IMR-90 (cell line): ENCODE measurements around the gene CHPF2. TPM values are rescaled to one million over a fixed set of nuclear protein-coding genes. Genes with fewer than 3 reads are reported as not detected.

Source experiments
- ATAC-seq: fragments of 200-7000 bp; cut with Tn5 transposase; 2 replicates; pipeline ENCODE4 v1.9.1; 2020; ENCODE audit warnings: low read depth, mild to moderate bottlenecking, moderate library complexity
- BruUV-seq: library from RNA; stranded (reverse); fragments of 400-500 nt; replicated peaks from 2 replicates; lab custom pipeline; 2021; lab: Mats Ljungman, UMichigan
- CTCF ChIA-PET: fragments of 300-600 bp; formaldehyde crosslinking; extraction: SDS; loops from one replicate; lab custom pipeline; 2021; ENCODE audit warnings: antibody characterized with exemption; lab: Yijun Ruan, JAX
- POLR2A ChIA-PET: fragments of 300-600 bp; sonication (Branson Sonifier 250); formaldehyde crosslinking; loops from one replicate; lab custom pipeline; 2022; ENCODE audit warnings: antibody characterized with exemption; ENCODE audit not compliant: unreplicated experiment; lab: Charles Lee
- DNase-seq: peaks from one replicate; pipeline ENCODE4 v3.0.0; 2013
- H2AFZ ChIP-seq: replicated peaks from 2 replicates; pipeline ENCODE3; 2013; ENCODE audit warnings: low read length, mild to moderate bottlenecking; ENCODE audit not compliant: poor library complexity
- H2AK5ac ChIP-seq: 2 replicates; pipeline ENCODE4 v1.6.1; 2013; ENCODE audit warnings: low read depth, low read length, inconsistent platforms
- H2AK9ac ChIP-seq: replicated peaks from 2 replicates; pipeline ENCODE3; 2013; ENCODE audit warnings: mild to moderate bottlenecking, low read depth, low read length, moderate library complexity; ENCODE audit not compliant: poor library complexity
- H2BK120ac ChIP-seq: 2 replicates; pipeline ENCODE4 v1.6.1; 2013; ENCODE audit warnings: low read depth, low read length, inconsistent platforms
- H2BK15ac ChIP-seq: 3 replicates; pipeline ENCODE4 v1.6.1; 2013; ENCODE audit warnings: low read depth, low read length, inconsistent platforms
- H2BK20ac ChIP-seq: 2 replicates; pipeline ENCODE4 v1.6.1; 2013; ENCODE audit warnings: low read depth, mild to moderate bottlenecking, inconsistent platforms, low read length, moderate library complexity
- H2BK5ac ChIP-seq: 2 replicates; pipeline ENCODE4 v1.6.1; 2013; ENCODE audit warnings: mild to moderate bottlenecking, low read depth, low read length, inconsistent platforms; ENCODE audit not compliant: poor library complexity, severe bottlenecking
- H3K14ac ChIP-seq: replicated peaks from 2 replicates; pipeline ENCODE4 v1.6.1; 2013; ENCODE audit warnings: low read depth, low read length, inconsistent platforms
- H3K18ac ChIP-seq: 2 replicates; pipeline ENCODE4 v1.6.1; 2013; ENCODE audit warnings: low read depth, low read length, control low read depth
- H3K23ac ChIP-seq: 2 replicates; pipeline ENCODE4 v1.6.1; 2013; ENCODE audit warnings: low read depth, low read length, inconsistent platforms
- H3K27ac ChIP-seq: 2 replicates; pipeline ENCODE4 v1.5.1; 2013; ENCODE audit warnings: mild to moderate bottlenecking, control low read depth, low read length; ENCODE audit not compliant: insufficient read depth
- H3K27me3 ChIP-seq: 2 replicates; pipeline ENCODE4 v1.6.1; 2013; ENCODE audit warnings: low read length; ENCODE audit not compliant: control insufficient read depth, insufficient read depth
- H3K36me3 ChIP-seq: 2 replicates; pipeline ENCODE4 v1.6.1; 2013; ENCODE audit warnings: low read length, mixed read lengths; ENCODE audit not compliant: control insufficient read depth, insufficient read depth
- H3K4ac ChIP-seq: 2 replicates; pipeline ENCODE4 v1.6.1; 2013; ENCODE audit warnings: low read depth, low read length, inconsistent platforms
- H3K4me1 ChIP-seq: 2 replicates; pipeline ENCODE4 v1.6.1; 2013; ENCODE audit warnings: low read length, mixed read lengths; ENCODE audit not compliant: control insufficient read depth, insufficient read depth
- H3K4me2 ChIP-seq: 2 replicates; pipeline ENCODE4 v1.6.1; 2013; ENCODE audit warnings: low read depth, mild to moderate bottlenecking, control low read depth, low read length, moderate library complexity
- H3K4me3 ChIP-seq: 2 replicates; pipeline ENCODE4 v1.5.1; 2013; ENCODE audit warnings: low read depth, mild to moderate bottlenecking, control low read depth, low read length, moderate library complexity; ENCODE audit not compliant: insufficient read depth
- H3K56ac ChIP-seq: 2 replicates; pipeline ENCODE4 v1.6.1; 2013; ENCODE audit warnings: low read length, inconsistent platforms; ENCODE audit not compliant: insufficient read depth; ENCODE audit errors: extremely low read depth
- H3K79me1 ChIP-seq, 2 experiments: 2 replicates each; pipeline ENCODE4 v1.6.1; 2013; ENCODE audit warnings: low read length in 2 of 2, inconsistent platforms in 1 of 2, low read depth in 1 of 2
- H3K9ac ChIP-seq: 2 replicates; pipeline ENCODE4 v1.6.1; 2013; ENCODE audit warnings: low read depth, low read length, control low read depth
- H3K9me1 ChIP-seq: 2 replicates; pipeline ENCODE4 v1.6.1; 2013; ENCODE audit warnings: low read length, inconsistent platforms; ENCODE audit not compliant: insufficient read depth
- H3K9me3 ChIP-seq: 2 replicates; pipeline ENCODE4 v1.6.1; 2013; ENCODE audit warnings: low read length; ENCODE audit not compliant: control insufficient read depth, insufficient read depth
- H4K20me1 ChIP-seq: 2 replicates; pipeline ENCODE4 v1.6.1; 2013; ENCODE audit warnings: low read length, inconsistent platforms; ENCODE audit not compliant: insufficient read depth
- H4K5ac ChIP-seq: 2 replicates; pipeline ENCODE4 v1.6.1; 2013; ENCODE audit warnings: mild to moderate bottlenecking, low read depth, low read length, control low read depth
- H4K8ac ChIP-seq, 2 experiments: 2 replicates each; pipeline ENCODE4 v1.6.1; 2013; ENCODE audit warnings: low read depth in 2 of 2, low read length in 2 of 2, control low read depth in 1 of 2, inconsistent platforms in 1 of 2
- H4K91ac ChIP-seq: 2 replicates; pipeline ENCODE4 v1.6.1; 2013; ENCODE audit warnings: low read depth, low read length, inconsistent platforms; ENCODE audit not compliant: insufficient read depth
- BHLHE40 ChIP-seq: fragments of 150-350 bp; IDR thresholded peaks from 2 replicates; pipeline ENCODE4 v1.6.1; 2016; ENCODE audit warnings: mild to moderate bottlenecking, low read depth, low read length
- CEBPB ChIP-seq: IDR thresholded peaks from 2 replicates; pipeline ENCODE4 v1.6.1; 2012; ENCODE audit warnings: low read depth, low read length, improper control_type of control experiment
- CHD1 ChIP-seq: IDR thresholded peaks from 2 replicates; pipeline ENCODE4 v1.6.1; 2012; ENCODE audit warnings: low read depth, low read length, improper control_type of control experiment
- CTCF ChIP-seq: conservative IDR thresholded peaks from 2 replicates; pipeline ENCODE4 v1.5.1; 2012; ENCODE audit warnings: mild to moderate bottlenecking, low read depth, low read length, improper control_type of control experiment
- FOS ChIP-seq: fragments of 150-350 bp; IDR thresholded peaks from 2 replicates; pipeline ENCODE4 v1.6.1; 2016; ENCODE audit warnings: low read depth, low read length
- MAFK ChIP-seq: IDR thresholded peaks from 2 replicates; pipeline ENCODE4 v1.6.1; 2012; ENCODE audit warnings: low read depth, low read length, improper control_type of control experiment
- MAZ ChIP-seq: IDR thresholded peaks from 2 replicates; pipeline ENCODE4 v1.6.1; 2012; ENCODE audit warnings: low read depth, mild to moderate bottlenecking, low read length, improper control_type of control experiment, moderate library complexity, borderline replicate concordance
- NFE2L2 ChIP-seq: fragments of 150-350 bp; IDR thresholded peaks from 2 replicates; pipeline ENCODE4 v1.6.1; 2016; ENCODE audit warnings: low read depth, mild to moderate bottlenecking, low read length
- POLR2A ChIP-seq: IDR thresholded peaks from 2 replicates; pipeline ENCODE4 v1.6.1; 2012; ENCODE audit warnings: mild to moderate bottlenecking, low read depth, low read length
- RCOR1 ChIP-seq: IDR thresholded peaks from 2 replicates; pipeline ENCODE4 v1.6.1; 2012; ENCODE audit warnings: mild to moderate bottlenecking, low read length, improper control_type of control experiment; ENCODE audit not compliant: insufficient replicate concordance
- RFX5 ChIP-seq: IDR thresholded peaks from 2 replicates; pipeline ENCODE4 v1.8.0; 2012; ENCODE audit warnings: low read depth, mild to moderate bottlenecking, low read length, moderate library complexity
- SMC3 ChIP-seq: fragments of 150-350 bp; IDR thresholded peaks from 2 replicates; pipeline ENCODE4 v1.6.1; 2016; ENCODE audit warnings: low read depth, mild to moderate bottlenecking, antibody characterized with exemption, low read length, moderate library complexity
- USF2 ChIP-seq: fragments of 150-350 bp; IDR thresholded peaks from 2 replicates; pipeline ENCODE4 v1.6.1; 2017; ENCODE audit warnings: mild to moderate bottlenecking, antibody characterized with exemption, low read length, low read depth
- WGBS, 2 experiments: methylation state at CpG; one replicate each; pipeline versions ENCODE4 v1.1.5 to v1.1.7; 2013; ENCODE audit warnings: missing lambda C conversion rate in 2 of 2; ENCODE audit not compliant: insufficient read length in 1 of 2; ENCODE audit errors: extremely low coverage in 2 of 2; 5-methylcytosine and 5-hydroxymethylcytosine counted together
- dilution Hi-C: fragments of 300-500 bp; cut with HindIII; formaldehyde crosslinking; loops from one replicate; pipeline ENCODE4 v1.14.3; 2018; ENCODE audit warnings: low sequenced_read_pairs; ENCODE audit not compliant: unreplicated experiment
- in situ Hi-C: fragments of 300-500 bp; cut with MboI; formaldehyde crosslinking; loops from 3 replicates; pipeline ENCODE4 v1.14.3; 2019; ENCODE audit warnings: low sequenced_read_pairs, inconsistent platforms, mixed read lengths
- intact Hi-C: fragments of 100-400 bp; cut with micrococcal nuclease; formaldehyde crosslinking; loops from 2 replicates; pipeline ENCODE4 v1.10.0; 2022
- polyA plus RNA-seq, 3 experiments: library from polyadenylated mRNA; depleted of rRNA; stranded (reverse); fragments of >200 nt; gene quantifications; 2 replicates each; pipeline ENCODE4 v1.2.3, GENCODE V29; 2012; ENCODE audit warnings: low replicate concordance in 1 of 3
- total RNA-seq: library from RNA; depleted of rRNA; stranded (reverse); fragments of >200 nt; gene quantifications from 2 replicates; pipeline ENCODE4 v1.2.3, GENCODE V29; 2012
- TF ChIP-seq, protein P1 (sequence below): fragments of 150-350 bp; IDR thresholded peaks from 2 replicates; pipeline ENCODE4 v1.6.1; 2016; ENCODE audit warnings: low read depth, mild to moderate bottlenecking, low read length, moderate library complexity, borderline replicate concordance

CHPF2 gene
- total and polyA plus RNA-seq, 2 of the 4 experiments (the other 2 are of a cell fraction), result 26.2 to 77.0 TPM

- no peak for TF ChIP-seq FOS
- TF ChIP-seq MAZ, result no peak
- TF ChIP-seq CEBPB, result no peak
- TF ChIP-seq RFX5, result no peak
- no peak for TF ChIP-seq BHLHE40
Observed at GRCh38 chr7:151229249-151229648, 3.0 kb upstream of the CHPF2 start (continued).

GRCh38 chr7:151231080-151231479 is 1.2 kb upstream of the CHPF2 start:
- no peak overlapping the region for H2AK5ac ChIP-seq
- WGBS, 2 experiments, result 60% methylated on average over 1 of the region's 1 CpG; no CpG with 5 or more reads in 1 of the 2 experiments
- POLR2A ChIA-PET, result no interaction called here
- no peak overlapping the region for H4K5ac ChIP-seq
- no peak overlapping the region for H2BK5ac ChIP-seq
- H2BK20ac ChIP-seq, result no peak overlapping the region
- H3K27ac ChIP-seq, result no peak overlapping the region
- dilution Hi-C loops, result no loop called here
- H2AK9ac ChIP-seq, result no peak overlapping the region
- peaks cover 16% of the 10 kb centered on the region for H3K4me1 ChIP-seq
- H3K79me1 ChIP-seq, result peaks cover 3 to 45% of the 10 kb centered on the region in 2 experiments
- H3K18ac ChIP-seq, result no peak overlapping the region
- no TSS peak for BruUV-seq
- no peak overlapping the region for H3K23ac ChIP-seq
- no peak overlapping the region for H3K4ac ChIP-seq
- no peak overlapping the region for H3K4me3 ChIP-seq
- no peak overlapping the region for H3K56ac ChIP-seq
- H3K9me1 ChIP-seq, result peaks cover 5% of the 10 kb centered on the region
- H4K8ac ChIP-seq, result no peak overlapping the region
- no peak overlapping the region for H3K9ac ChIP-seq
- no peak overlapping the region for H3K14ac ChIP-seq
- H2AFZ ChIP-seq, result no peak overlapping the region
- H3K4me2 ChIP-seq, result no peak overlapping the region
- in situ Hi-C loops, result no loop called here
- H2BK120ac ChIP-seq, result no peak overlapping the region
- H4K20me1 ChIP-seq, result peaks cover 33% of the 10 kb centered on the region
- H4K91ac ChIP-seq, result no peak overlapping the region
- DNase-seq, result no peak
- CTCF ChIA-PET, result no interaction called here
- H3K9me3 ChIP-seq, result no peaks in the 10 kb centered on the region
- ATAC-seq, result no peak
- intact Hi-C loops, result no loop called here
- peaks cover 14% of the 10 kb centered on the region for H3K36me3 ChIP-seq
- no peak overlapping the region for H2BK15ac ChIP-seq
- H3K27me3 ChIP-seq, result no peaks in the 10 kb centered on the region
- TF ChIP-seq RFX5 (no peak), RCOR1 (no peak), MAZ (no peak), POLR2A (no peak), CEBPB (no peak), NFE2L2 (no peak), MAFK (no peak), CTCF (no peak), FOS (no peak), USF2 (no peak), SMC3 (no peak), CHD1 (no peak)
- TF ChIP-seq, protein P1, sequence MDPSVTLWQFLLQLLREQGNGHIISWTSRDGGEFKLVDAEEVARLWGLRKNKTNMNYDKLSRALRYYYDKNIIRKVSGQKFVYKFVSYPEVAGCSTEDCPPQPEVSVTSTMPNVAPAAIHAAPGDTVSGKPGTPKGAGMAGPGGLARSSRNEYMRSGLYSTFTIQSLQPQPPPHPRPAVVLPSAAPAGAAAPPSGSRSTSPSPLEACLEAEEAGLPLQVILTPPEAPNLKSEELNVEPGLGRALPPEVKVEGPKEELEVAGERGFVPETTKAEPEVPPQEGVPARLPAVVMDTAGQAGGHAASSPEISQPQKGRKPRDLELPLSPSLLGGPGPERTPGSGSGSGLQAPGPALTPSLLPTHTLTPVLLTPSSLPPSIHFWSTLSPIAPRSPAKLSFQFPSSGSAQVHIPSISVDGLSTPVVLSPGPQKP, result no peak
